ES-I3 (cell line): ENCODE results near the gene OR13C5.

Experiments used
- H3K36me3 ChIP-seq: 2 replicates; pipeline ENCODE4 v1.6.1; 2013; ENCODE audit warnings: mild to moderate bottlenecking, low read length, control low read depth, moderate library complexity; ENCODE audit not compliant: insufficient read depth
- H3K4me1 ChIP-seq: 2 replicates; pipeline ENCODE4 v1.6.1; 2013; ENCODE audit warnings: mild to moderate bottlenecking, control low read depth, low read length; ENCODE audit not compliant: insufficient read depth
- H3K9ac ChIP-seq: 2 replicates; pipeline ENCODE4 v1.6.1; 2013; ENCODE audit warnings: low read depth, mild to moderate bottlenecking, low read length, moderate library complexity
- H3K9me3 ChIP-seq: 2 replicates; pipeline ENCODE4 v1.6.1; 2013; ENCODE audit warnings: mild to moderate bottlenecking, low read length, moderate library complexity; ENCODE audit not compliant: control insufficient read depth, insufficient read depth

The OR13C5 gene

GRCh38 chr9:104577263-104577662, 21.9 kb downstream of the OR13C5 start:
- no peak overlapping the region for H3K9ac ChIP-seq
- H3K9me3 ChIP-seq = no peaks in the 10 kb centered on the region; the same call in 1 of the 2 replicates
- no peaks in the 10 kb centered on the region for H3K4me1 ChIP-seq
- H3K36me3 ChIP-seq = no peaks in the 10 kb centered on the region

DNA sequence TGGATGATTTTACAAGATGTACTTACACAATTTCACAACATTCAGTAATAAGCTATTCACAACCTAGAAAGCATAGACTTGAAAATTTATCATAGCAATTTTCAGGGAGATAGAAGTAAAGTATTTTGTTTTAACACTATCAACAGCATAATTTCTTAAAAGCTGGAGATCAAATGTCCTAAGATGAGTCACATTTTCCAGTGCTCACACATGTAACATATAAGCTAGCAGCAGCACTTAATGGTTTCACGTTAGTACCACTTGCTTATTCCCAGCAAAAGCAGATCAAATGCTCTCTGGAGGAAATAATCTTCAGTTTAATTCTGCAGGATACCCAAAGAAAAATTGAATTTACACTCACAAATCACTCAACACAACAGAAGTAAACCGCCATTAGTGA, 23.8 kb downstream of the OR13C5 start:
- H3K9me3 ChIP-seq = no peaks in the 10 kb centered on the region; the same call in none of the 2 replicates
- no peaks in the 10 kb centered on the region for H3K36me3 ChIP-seq
- H3K9ac ChIP-seq = no peak overlapping the region
- H3K4me1 ChIP-seq = no peaks in the 10 kb centered on the region

- Histone ChIP-seq H3K9me3 (no peaks in the 10 kb centered on the region; the same call in none of the 2 replicates), H3K9ac (no peak overlapping the region), H3K36me3 (no peaks in the 10 kb centered on the region), H3K4me1 (no peaks in the 10 kb centered on the region)
Observed at GRCh38 chr9:104572612-104573011, 26.6 kb downstream of the OR13C5 start.

- no peak within 1 kb of the TSS for H3K9ac ChIP-seq
- H3K4me1 ChIP-seq = no peaks in the 10 kb centered on the region
- no peaks in the 10 kb centered on the region for H3K36me3 ChIP-seq
- no peaks in the 10 kb centered on the region; the same call in none of the 2 replicates for H3K9me3 ChIP-seq
Observed at GRCh38 chr9:104568868-104569267, 30.3 kb downstream of the OR13C5 start, which contains the start of gene OR13C8. Gene OR13C8 (plus strand): TSS chr9:104569168. CDS start chr9:104569168, 0 bp downstream.

GRCh38 chr9:104564358-104564757, 34.9 kb downstream of the OR13C5 start:
- H3K9ac ChIP-seq = no peak overlapping the region
- no peaks in the 10 kb centered on the region for H3K36me3 ChIP-seq
- H3K4me1 ChIP-seq = no peaks in the 10 kb centered on the region
- H3K9me3 ChIP-seq = no peaks in the 10 kb centered on the region

GRCh38 chr9:104556830-104557634, 42.2 kb downstream of the OR13C5 start:
- 0 out of 2 replicates have a peak, but pooled peaks cover 3% of the 10 kb centered on the region for H3K9me3 ChIP-seq
- 0 out of 2 replicates have a peak, but pooled peaks cover 3% of the 10 kb centered on the region for H3K4me1 ChIP-seq
- no peaks in the 10 kb centered on the region for H3K36me3 ChIP-seq
- no peak overlapping the region for H3K9ac ChIP-seq

DNA sequence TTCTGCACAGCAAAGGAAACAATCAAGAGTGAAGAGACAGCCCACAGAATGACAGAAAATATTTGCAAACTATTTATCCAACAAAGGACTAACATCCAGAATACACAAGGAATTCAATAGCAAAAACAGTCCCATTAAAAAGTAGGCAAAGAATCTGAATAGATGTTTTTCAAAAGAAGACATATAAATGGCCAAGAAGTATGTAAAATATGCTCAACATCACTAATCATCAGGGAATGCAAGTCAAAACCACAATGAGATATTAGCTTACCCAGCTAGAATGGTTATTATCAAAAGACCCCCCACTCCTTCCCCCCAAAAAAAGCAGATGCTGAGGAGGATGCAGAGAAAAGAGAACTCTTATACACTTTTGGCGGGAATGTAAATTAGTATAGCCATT, 43.7 kb downstream of the OR13C5 start:
- Histone ChIP-seq H3K9me3 (0 out of 2 replicates have a peak, but pooled peaks cover 3% of the 10 kb centered on the region), H3K9ac (no peak overlapping the region), H3K4me1 (0 out of 2 replicates have a peak, but pooled peaks cover 3% of the 10 kb centered on the region), H3K36me3 (no peaks in the 10 kb centered on the region)

DNA sequence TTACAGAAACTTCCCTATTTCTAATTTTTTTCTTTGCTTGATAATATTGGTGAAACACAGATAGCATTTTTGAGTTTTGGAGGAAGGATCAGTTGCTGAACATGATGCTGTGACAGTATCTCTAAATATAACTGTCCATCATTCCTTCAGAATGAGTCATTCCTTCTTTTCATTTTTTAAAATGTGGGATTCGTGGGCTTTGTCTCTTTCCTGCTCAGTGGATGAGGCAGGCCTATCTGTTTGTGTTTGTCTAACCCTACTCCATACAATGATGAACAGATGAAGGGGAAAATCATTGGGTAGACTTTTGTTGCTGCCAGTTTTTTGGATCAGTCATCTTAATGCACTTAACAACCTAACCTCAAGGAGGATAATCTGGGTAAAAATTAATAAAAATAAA, 46.0 kb downstream of the OR13C5 start:
- 0 out of 2 replicates have a peak, but pooled peaks cover 3% of the 10 kb centered on the region for H3K4me1 ChIP-seq
- no peaks in the 10 kb centered on the region for H3K36me3 ChIP-seq
- H3K9me3 ChIP-seq = 0 out of 2 replicates have a peak, but pooled peaks cover 3% of the 10 kb centered on the region
- H3K9ac ChIP-seq = no peak overlapping the region
